Neutrophil (primary cell): ENCODE measurements around the gene MRPL43.

ENCODE experiments used
- H3K27ac ChIP-seq: fragments of 200-600 bp; sonication (generic); 2 replicates; pipeline ENCODE4 v1.5.1; 2016; ENCODE audit warnings: mild to moderate bottlenecking, moderate library complexity
- H3K27me3 ChIP-seq: fragments of 200-600 bp; sonication (generic); 2 replicates; pipeline ENCODE4 v1.6.0; 2016; ENCODE audit warnings: mild to moderate bottlenecking
- H3K36me3 ChIP-seq: fragments of 200-600 bp; sonication (generic); 2 replicates; pipeline ENCODE4 v1.5.1; 2017
- H3K4me1 ChIP-seq, 2 experiments: fragments of 200-600 bp in 1 of 2; sonication (generic) in 1 of 2; 1 replicate in 1 of 2; 2 replicates in 1 of 2; pipeline versions ENCODE4 v1.5.1 to v1.6.1; 2013 to 2016; ENCODE audit warnings: low read depth in 1 of 2, low read length in 1 of 2, mild to moderate bottlenecking in 1 of 2, moderate library complexity in 1 of 2; ENCODE audit not compliant: control insufficient read depth in 1 of 2, insufficient read depth in 1 of 2
- H3K4me3 ChIP-seq, 2 experiments: fragments of 200-600 bp in 1 of 2; sonication (generic) in 1 of 2; 1 replicate in 1 of 2; 2 replicates in 1 of 2; pipeline ENCODE4 v1.5.1; 2013 to 2016; ENCODE audit warnings: low read depth in 1 of 2, low read length in 1 of 2, mild to moderate bottlenecking in 1 of 2, moderate library complexity in 1 of 2
- H3K9me3 ChIP-seq: fragments of 200-600 bp; sonication (generic); 2 replicates; pipeline ENCODE4 v1.5.1; 2016
- TF ChIP-seq, protein P1 (sequence below): fragments of 200-600 bp; sonication (generic); IDR thresholded peaks from 2 replicates; pipeline ENCODE4 v1.5.1; 2016; ENCODE audit warnings: antibody characterized with exemption

Gene MRPL43

DNA sequence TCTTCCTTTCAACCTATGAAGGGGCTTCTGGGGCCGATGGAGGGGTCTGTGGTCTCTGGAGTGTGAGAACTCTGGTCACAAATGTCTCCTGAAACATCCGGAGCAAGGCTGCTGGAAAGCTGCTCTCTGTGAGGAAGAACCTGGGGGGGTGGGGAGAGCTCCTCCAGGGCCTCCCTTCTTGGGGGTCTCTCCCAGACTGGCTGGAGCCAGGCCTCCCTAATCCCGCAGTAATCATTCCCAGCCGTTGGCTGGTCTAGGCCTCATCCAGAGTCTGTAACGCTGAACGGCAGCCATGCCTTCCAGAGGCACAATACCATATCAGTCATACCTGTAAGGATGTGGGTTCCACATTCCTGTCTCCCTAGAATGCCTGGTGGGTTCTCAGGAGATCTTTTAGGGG, 7.9 kb upstream of the MRPL43 start:
- H3K9me3 ChIP-seq, result no peaks in the 10 kb centered on the region
- H3K4me3 ChIP-seq, result no peak overlapping the region
- H3K27me3 ChIP-seq, result no peaks in the 10 kb centered on the region
- H3K27ac ChIP-seq, result no peak overlapping the region
- no peaks in the 10 kb centered on the region for H3K36me3 ChIP-seq
- H3K4me1 ChIP-seq, result peaks cover 27 to 32% of the 10 kb centered on the region in 2 experiments
- TF ChIP-seq, protein P1, sequence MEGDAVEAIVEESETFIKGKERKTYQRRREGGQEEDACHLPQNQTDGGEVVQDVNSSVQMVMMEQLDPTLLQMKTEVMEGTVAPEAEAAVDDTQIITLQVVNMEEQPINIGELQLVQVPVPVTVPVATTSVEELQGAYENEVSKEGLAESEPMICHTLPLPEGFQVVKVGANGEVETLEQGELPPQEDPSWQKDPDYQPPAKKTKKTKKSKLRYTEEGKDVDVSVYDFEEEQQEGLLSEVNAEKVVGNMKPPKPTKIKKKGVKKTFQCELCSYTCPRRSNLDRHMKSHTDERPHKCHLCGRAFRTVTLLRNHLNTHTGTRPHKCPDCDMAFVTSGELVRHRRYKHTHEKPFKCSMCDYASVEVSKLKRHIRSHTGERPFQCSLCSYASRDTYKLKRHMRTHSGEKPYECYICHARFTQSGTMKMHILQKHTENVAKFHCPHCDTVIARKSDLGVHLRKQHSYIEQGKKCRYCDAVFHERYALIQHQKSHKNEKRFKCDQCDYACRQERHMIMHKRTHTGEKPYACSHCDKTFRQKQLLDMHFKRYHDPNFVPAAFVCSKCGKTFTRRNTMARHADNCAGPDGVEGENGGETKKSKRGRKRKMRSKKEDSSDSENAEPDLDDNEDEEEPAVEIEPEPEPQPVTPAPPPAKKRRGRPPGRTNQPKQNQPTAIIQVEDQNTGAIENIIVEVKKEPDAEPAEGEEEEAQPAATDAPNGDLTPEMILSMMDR, result no peak

DNA sequence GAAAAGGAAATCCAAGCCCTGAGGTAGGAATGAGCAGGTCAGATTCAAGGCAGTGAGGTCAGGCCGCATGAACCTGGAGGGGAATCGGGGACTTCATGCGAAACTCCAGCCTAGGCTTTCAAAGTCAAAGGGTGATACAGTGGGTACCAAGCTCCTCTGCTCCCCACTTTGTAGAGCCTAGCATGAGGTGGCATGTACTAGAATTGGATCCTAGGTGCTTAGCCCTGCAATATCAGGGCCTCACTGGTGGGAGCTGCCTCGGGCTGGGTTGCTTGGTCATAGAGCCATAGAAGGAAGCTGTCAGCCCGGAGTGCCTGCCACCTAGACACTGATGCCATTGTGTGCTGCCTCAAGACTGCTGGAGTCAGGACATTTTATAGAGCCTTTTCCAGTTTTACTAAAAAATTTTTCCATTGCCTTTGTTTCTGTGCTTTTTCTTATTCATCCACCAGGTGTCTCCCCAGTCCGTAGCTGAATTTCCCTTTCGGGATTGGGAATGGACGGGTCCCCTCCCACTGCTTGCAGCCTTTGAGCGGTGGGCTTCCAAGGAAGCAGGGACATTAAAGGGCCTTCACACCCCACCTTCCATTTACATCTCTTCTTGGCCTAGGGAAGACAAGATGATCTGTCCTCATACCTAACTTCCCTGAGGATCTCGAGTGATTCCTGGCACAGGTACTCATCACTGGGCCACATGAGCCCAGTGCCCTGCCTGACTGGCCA, 6.8 kb upstream of the MRPL43 start:
- Histone ChIP-seq H3K9me3 (no peaks in the 10 kb centered on the region), H3K4me3 (no peak overlapping the region)

DNA sequence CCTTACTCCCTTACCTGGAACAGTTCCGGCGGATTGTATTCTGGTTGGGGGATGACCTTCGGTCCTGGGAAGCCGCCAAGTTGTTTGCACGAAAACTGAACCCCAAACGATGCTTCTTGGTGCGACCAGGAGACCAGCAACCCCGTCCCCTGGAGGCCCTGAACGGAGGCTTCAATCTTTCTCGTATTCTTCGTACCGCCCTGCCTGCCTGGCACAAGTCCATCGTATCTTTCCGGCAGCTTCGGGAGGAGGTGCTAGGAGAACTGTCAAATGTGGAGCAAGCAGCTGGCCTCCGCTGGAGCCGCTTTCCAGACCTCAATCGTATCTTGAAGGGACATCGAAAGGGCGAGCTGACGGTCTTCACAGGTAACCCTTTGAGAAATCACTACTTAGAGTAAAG, 1.8 kb upstream of the MRPL43 start:
- H3K36me3 ChIP-seq, result no peaks in the 10 kb centered on the region
- H3K4me3 ChIP-seq, result no peak overlapping the region
- H3K4me1 ChIP-seq, result peaks cover 15 to 17% of the 10 kb centered on the region in 2 experiments

More for the DNA sequence above, 6.8 kb upstream of the MRPL43 start:
- Histone ChIP-seq H3K27me3 (no peaks in the 10 kb centered on the region), H3K36me3 (no peaks in the 10 kb centered on the region), H3K4me1 (peaks cover 22 to 25% of the 10 kb centered on the region in 2 experiments), H3K27ac (no peak overlapping the region)
- TF ChIP-seq, protein P1, result no peak

DNA sequence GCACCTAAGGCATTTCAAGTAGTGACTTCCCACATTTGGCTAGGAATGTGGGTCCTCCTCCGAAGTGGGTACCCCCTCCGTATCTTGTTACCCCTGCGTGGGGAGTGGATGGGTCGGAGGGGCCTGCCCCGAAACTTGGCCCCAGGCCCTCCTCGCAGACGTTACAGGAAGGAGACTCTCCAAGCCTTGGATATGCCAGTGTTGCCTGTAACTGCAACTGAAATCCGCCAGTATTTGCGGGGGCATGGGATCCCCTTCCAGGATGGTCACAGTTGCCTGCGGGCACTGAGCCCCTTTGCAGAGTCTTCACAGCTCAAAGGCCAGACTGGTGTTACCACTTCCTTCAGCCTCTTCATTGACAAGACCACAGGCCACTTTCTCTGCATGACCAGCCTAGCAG, 869 bp upstream of the MRPL43 start:
- Histone ChIP-seq H3K4me3 (peak overlapping the region in 1 of 2 experiments; percentile 97), H3K9me3 (no peaks in the 10 kb centered on the region), H3K27me3 (no peaks in the 10 kb centered on the region), H3K36me3 (no peaks in the 10 kb centered on the region), H3K27ac (no peak overlapping the region), H3K4me1 (peaks cover 15 to 17% of the 10 kb centered on the region in 2 experiments)
- TF ChIP-seq, protein P1, result no peak

More for the DNA sequence above, 1.8 kb upstream of the MRPL43 start:
- TF ChIP-seq, protein P1, result no peak
- H3K9me3 ChIP-seq, result no peaks in the 10 kb centered on the region
- H3K27ac ChIP-seq, result no peak overlapping the region
- H3K27me3 ChIP-seq, result no peaks in the 10 kb centered on the region

DNA sequence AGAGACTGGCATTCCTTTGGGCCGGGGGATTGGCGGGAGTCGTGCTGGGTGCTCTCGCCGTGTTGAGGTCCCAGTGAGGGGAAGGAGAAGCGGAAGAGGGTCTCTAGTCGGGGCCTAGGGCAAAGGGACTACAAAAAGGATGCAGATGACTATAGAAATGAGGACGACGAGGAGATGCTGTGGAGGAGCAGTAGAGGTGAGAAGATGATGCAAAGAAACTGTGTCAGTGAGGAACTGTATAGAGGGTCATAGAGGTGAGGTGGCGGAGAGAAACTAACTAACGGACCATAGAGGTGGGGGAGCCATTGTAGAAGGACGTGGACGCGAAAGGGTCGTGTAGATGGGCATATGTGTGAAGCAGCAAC, 370 bp upstream of the MRPL43 start:
- Histone ChIP-seq H3K36me3 (no peaks in the 10 kb centered on the region), H3K4me3 (peak overlapping the region; percentile 97), H3K4me1 (peaks cover 15 to 17% of the 10 kb centered on the region in 2 experiments)

More for the DNA sequence above, 370 bp upstream of the MRPL43 start:
- H3K27ac ChIP-seq, result no peak overlapping the region
- no peaks in the 10 kb centered on the region for H3K27me3 ChIP-seq
- TF ChIP-seq, protein P1, result no peak
- H3K9me3 ChIP-seq, result no peaks in the 10 kb centered on the region
